Sigmoid colon (tissue), 7 donors: ENCODE results near the gene NELL2. TPM values are rescaled to one million over a fixed set of nuclear protein-coding genes. Genes with fewer than 3 reads are reported as not detected.

Source experiments
- DNase-seq: peaks from one replicate; pipeline ENCODE4 v3.0.0-alpha.2; 2019
- H3K27ac ChIP-seq, 4 donors: fragments of 200-600 bp; sonication (generic); one replicate each; pipeline ENCODE4 v1.5.1; 2016 to 2019; ENCODE audit warnings: mild to moderate bottlenecking in 1 of 4
- H3K27me3 ChIP-seq, 3 donors: fragments of 200-600 bp; sonication (generic); one replicate each; pipeline ENCODE4 v1.5.1; 2019; ENCODE audit warnings: mild to moderate bottlenecking in 1 of 3
- H3K36me3 ChIP-seq, 4 donors: fragments of 200-600 bp; sonication (generic); one replicate each; pipeline ENCODE4 v1.5.1; 2016 to 2019
- H3K4me1 ChIP-seq, 4 donors: fragments of 200-600 bp; sonication (generic); one replicate each; pipeline ENCODE4 v1.5.1; 2017 to 2019
- H3K4me3 ChIP-seq, 4 donors: fragments of 200-600 bp; sonication (generic); one replicate each; pipeline ENCODE4 v1.5.1; 2017 to 2019; ENCODE audit warnings: mild to moderate bottlenecking in 2 of 4, moderate library complexity in 1 of 4
- H3K9me3 ChIP-seq, 4 donors: fragments of 200-600 bp in 3 of 4; sonication (generic) in 3 of 4; one replicate each; pipeline versions ENCODE4 v1.5.1 to v1.6.1; 2013 to 2019
- EP300 ChIP-seq, 4 donors: sonication (generic); formaldehyde crosslinking; IDR thresholded peaks; one replicate each; pipeline ENCODE4 v1.6.1; 2017; ENCODE audit warnings: antibody characterized with exemption in 4 of 4
- POLR2A ChIP-seq, 2 donors: fragments of 450-650 bp; IDR thresholded peaks; one replicate each; pipeline ENCODE4 v1.6.1; 2016; ENCODE audit warnings: antibody characterized with exemption in 2 of 2, mild to moderate bottlenecking in 2 of 2, moderate library complexity in 2 of 2
- POLR2AphosphoS5 ChIP-seq, 4 donors: sonication (generic); formaldehyde crosslinking; IDR thresholded peaks; one replicate each; pipeline ENCODE4 v1.6.1; 2017; ENCODE audit warnings: antibody characterized with exemption in 4 of 4
- WGBS, 2 donors: extraction: QIAGEN DNeasy Blood & Tissue Kit; methylation state at CpG; one replicate each; pipeline ENCODE4 v1.1.7; 2013; 5-methylcytosine and 5-hydroxymethylcytosine counted together
- intact Hi-C: fragments of 100-400 bp; cut with DNase I; formaldehyde crosslinking; loops from one replicate; pipeline ENCODE4 v1.15.1; 2023
- polyA plus RNA-seq, 3 donors: library from polyadenylated mRNA; stranded (reverse); fragments of 200-250 nt; gene quantifications; one replicate each; pipeline ENCODE4 v1.2.3, GENCODE V29; 2013
- total RNA-seq, 4 donors: library from RNA; depleted of rRNA; stranded (reverse); fragments of >200 nt; gene quantifications; one replicate each; pipeline ENCODE4 v1.1.0, GENCODE V29; 2016
- TF ChIP-seq, protein P1 (sequence below), 4 experiments: fragments of 450-650 bp in 3 of 4; fragments of 200-600 bp in 1 of 4; IDR thresholded peaks; one replicate each; pipeline ENCODE4 v1.5.1; 2016 to 2019; ENCODE audit warnings: antibody characterized with exemption in 4 of 4, mild to moderate bottlenecking in 3 of 4, moderate library complexity in 2 of 4
- donor health status: healthy with polysubstance abuse.
- donor health status: Bipolar disorder and iron deficiency.
- donor health status: healthy.

Gene NELL2
- total and polyA plus RNA-seq, 7 donors = 0.60 to 14.7 (median 3.9) TPM

DNA sequence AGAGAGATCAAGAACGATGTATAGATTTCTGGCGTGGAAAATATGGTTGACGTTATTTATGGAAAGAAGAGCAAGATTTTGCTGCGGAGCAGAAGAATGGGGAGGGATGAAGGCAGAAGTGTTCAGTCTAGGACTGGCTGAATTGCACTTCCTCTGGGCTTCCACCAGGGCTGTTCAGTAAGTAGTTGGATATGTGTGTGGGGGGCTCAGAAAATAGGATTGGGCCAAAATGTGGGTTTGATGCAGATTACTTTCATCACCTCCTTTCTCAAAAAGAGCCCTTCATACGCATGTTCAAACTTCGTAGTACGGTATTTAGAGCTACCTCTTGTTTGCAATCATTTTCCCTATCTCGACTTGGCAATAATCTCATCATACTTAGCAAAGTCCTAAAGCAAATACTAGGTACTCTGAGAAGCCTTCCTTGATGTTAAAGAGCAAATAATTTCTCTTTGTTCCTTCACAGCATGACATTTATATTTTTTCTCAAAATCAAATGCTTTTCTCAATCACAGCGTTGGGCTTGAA, 349.4 kb downstream of the NELL2 start:
- 79 to 88% methylated on average over 9 of the region's 9 CpGs for WGBS, 2 donors
- H3K27ac ChIP-seq = no peak overlapping the region
- TF ChIP-seq EP300 (IDR thresholded peaks at IDR 0.05) (no peak), POLR2AphosphoS5 (IDR thresholded peaks at IDR 0.05) (no peak), POLR2A (IDR thresholded peaks at IDR 0.05) (no peak)
- TF ChIP-seq, protein P1, sequence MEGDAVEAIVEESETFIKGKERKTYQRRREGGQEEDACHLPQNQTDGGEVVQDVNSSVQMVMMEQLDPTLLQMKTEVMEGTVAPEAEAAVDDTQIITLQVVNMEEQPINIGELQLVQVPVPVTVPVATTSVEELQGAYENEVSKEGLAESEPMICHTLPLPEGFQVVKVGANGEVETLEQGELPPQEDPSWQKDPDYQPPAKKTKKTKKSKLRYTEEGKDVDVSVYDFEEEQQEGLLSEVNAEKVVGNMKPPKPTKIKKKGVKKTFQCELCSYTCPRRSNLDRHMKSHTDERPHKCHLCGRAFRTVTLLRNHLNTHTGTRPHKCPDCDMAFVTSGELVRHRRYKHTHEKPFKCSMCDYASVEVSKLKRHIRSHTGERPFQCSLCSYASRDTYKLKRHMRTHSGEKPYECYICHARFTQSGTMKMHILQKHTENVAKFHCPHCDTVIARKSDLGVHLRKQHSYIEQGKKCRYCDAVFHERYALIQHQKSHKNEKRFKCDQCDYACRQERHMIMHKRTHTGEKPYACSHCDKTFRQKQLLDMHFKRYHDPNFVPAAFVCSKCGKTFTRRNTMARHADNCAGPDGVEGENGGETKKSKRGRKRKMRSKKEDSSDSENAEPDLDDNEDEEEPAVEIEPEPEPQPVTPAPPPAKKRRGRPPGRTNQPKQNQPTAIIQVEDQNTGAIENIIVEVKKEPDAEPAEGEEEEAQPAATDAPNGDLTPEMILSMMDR (IDR thresholded peaks at IDR 0.05) = no peak
- H3K27me3 ChIP-seq = no peaks in the 10 kb centered on the region
- H3K4me1 ChIP-seq = no peaks in the 10 kb centered on the region
- no peak for DNase-seq
- H3K9me3 ChIP-seq = no peaks in the 10 kb centered on the region
- H3K36me3 ChIP-seq = no peaks in the 10 kb centered on the region
- H3K4me3 ChIP-seq = no peak overlapping the region
- intact Hi-C loops = no loop called here

DNA sequence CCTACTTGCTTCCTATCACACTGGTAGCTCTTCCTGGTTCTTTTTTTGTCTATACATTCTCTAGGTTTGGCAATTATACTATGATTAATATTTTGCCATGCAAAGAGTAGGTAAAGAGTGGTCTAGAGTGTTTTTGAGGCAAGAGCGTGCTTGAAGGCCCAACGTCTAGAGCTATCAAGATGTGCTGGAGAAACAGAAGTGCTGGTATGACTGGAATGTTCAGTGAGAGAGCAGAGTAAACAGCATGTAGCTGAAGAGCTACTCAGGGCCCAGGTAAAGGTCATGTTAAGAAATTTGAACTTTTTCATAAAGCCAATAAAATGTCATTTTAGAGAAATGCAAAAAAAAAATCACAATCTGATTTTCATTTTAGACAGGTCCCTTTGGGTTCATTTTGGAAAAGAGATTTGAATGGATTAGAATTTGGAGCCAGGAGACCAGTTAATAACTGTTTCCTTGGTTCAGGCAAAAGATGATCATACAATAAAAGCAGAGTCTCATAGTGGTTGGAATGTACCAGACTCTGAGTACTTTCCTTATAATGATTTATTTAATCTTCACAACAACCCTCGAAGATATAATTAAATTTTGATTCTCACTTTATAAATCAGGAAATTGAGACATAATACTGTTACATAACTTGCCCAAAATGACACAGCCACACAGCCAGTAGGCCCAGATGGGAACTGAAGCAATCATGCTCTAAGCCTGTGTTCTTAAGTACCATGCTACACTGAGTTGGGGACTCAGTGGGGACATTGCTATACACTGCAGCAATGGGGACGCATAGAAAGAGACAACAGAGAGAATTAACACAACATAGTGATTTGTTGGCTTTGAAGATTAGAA, 350.1 kb downstream of the NELL2 start:
- no peaks in the 10 kb centered on the region for H3K9me3 ChIP-seq
- no peak for TF ChIP-seq POLR2AphosphoS5 (IDR thresholded peaks at IDR 0.05)
- TF ChIP-seq, protein P1 (IDR thresholded peaks at IDR 0.05) = no peak
- no peak for TF ChIP-seq EP300 (IDR thresholded peaks at IDR 0.05)
- no peak for TF ChIP-seq POLR2A (IDR thresholded peaks at IDR 0.05)
- no peaks in the 10 kb centered on the region for H3K27me3 ChIP-seq
- no peak for DNase-seq
- intact Hi-C loops = no loop called here
- H3K4me1 ChIP-seq = no peaks in the 10 kb centered on the region
- H3K4me3 ChIP-seq = no peak overlapping the region
- WGBS, 2 donors = 59 to 68% methylated on average over 4 of the region's 4 CpGs
- no peak overlapping the region for H3K27ac ChIP-seq
- no peaks in the 10 kb centered on the region for H3K36me3 ChIP-seq

DNA sequence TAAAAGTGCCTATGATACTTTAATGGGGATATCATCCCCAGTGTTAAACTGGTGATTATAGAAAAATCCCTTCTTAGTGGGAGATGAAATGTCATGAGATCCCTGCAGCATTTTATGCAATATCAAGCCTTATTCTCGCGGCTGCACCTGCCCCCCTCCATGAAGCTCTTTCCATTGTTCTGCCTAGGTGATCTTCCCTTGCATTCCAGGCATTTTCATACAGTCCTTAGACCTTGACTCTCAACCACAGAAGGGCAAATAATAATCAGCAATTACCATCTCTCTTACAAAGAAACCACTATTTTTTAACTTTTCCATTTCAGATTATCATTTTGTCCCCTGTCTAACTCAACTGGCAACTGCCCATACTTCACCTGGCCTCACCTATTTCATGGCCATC, 352.3 kb downstream of the NELL2 start:
- Histone ChIP-seq H3K27ac (no peak overlapping the region), H3K9me3 (no peaks in the 10 kb centered on the region), H3K36me3 (no peaks in the 10 kb centered on the region), H3K4me1 (no peaks in the 10 kb centered on the region), H3K27me3 (no peaks in the 10 kb centered on the region), H3K4me3 (no peak overlapping the region)
- no peak for DNase-seq
- TF ChIP-seq POLR2AphosphoS5 (IDR thresholded peaks at IDR 0.05) (no peak), EP300 (IDR thresholded peaks at IDR 0.05) (no peak), POLR2A (IDR thresholded peaks at IDR 0.05) (no peak)
- TF ChIP-seq, protein P1 (IDR thresholded peaks at IDR 0.05) = no peak
- WGBS, 2 donors = 92 to 93% methylated on average over 2 of the region's 2 CpGs
- intact Hi-C loops = no loop called here

DNA sequence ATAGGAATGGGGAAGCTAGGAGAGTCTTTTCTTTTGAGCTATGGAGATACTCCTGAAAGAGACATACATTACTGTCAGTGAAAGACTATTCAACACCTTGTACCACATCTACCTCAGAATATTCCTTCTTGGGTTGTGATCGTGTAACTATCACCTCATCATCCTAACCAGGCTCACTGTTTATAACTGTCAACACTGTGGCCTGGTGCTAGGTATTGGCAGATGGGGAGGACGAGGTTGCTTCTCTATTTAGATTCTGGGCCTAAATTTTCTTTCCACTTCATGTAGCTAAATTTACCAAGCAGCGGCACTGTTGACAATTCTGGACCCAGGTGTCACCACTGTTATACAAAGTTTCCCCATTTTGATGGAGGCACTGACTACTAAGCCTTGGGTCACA, 354.4 kb downstream of the NELL2 start:
- no peak for TF ChIP-seq POLR2AphosphoS5 (IDR thresholded peaks at IDR 0.05)
- no peak for TF ChIP-seq EP300 (IDR thresholded peaks at IDR 0.05)
- TF ChIP-seq POLR2A (IDR thresholded peaks at IDR 0.05) = no peak
- TF ChIP-seq, protein P1 (IDR thresholded peaks at IDR 0.05) = no peak
- Histone ChIP-seq H3K9me3 (no peaks in the 10 kb centered on the region), H3K36me3 (no peaks in the 10 kb centered on the region), H3K4me1 (no peaks in the 10 kb centered on the region), H3K4me3 (no peak overlapping the region), H3K27ac (no peak overlapping the region), H3K27me3 (no peaks in the 10 kb centered on the region)
- intact Hi-C loops = no loop called here
- DNase-seq = no peak
- 80 to 84% methylated on average over 3 of the region's 3 CpGs for WGBS, 2 donors
